GM12878 (cell line): ENCODE data around the gene PHACTR1. TPM values are rescaled to one million over a fixed set of nuclear protein-coding genes. Genes with fewer than 3 reads are reported as not detected.
A peak's percentile ranks its signal among the peaks of the same experiment; 100 is the strongest.

ENCODE experiments used
- BHLHE40 ChIP-seq, 2 experiments: fragments of 450-650 bp in 1 of 2; IDR thresholded peaks; 2 replicates each; pipeline ENCODE4 v1.6.1; 2011 to 2017; ENCODE audit warnings: low read depth in 2 of 2, borderline replicate concordance in 1 of 2, improper control_type of control experiment in 1 of 2, low read length in 1 of 2, mild to moderate bottlenecking in 1 of 2
- CHD2 ChIP-seq: IDR thresholded peaks from 2 replicates; pipeline ENCODE4 v1.6.1; 2011; ENCODE audit warnings: low read depth, low read length, improper control_type of control experiment, borderline replicate concordance
- DPF2 ChIP-seq: fragments of 450-650 bp; IDR thresholded peaks from 2 replicates; pipeline ENCODE4 v1.6.1; 2017; ENCODE audit warnings: mild to moderate bottlenecking
- EGR1 ChIP-seq, 2 experiments: IDR thresholded peaks; 1 replicate in 1 of 2; 2 replicates in 1 of 2; pipeline ENCODE4 v1.6.1; 2011 to 2012; ENCODE audit warnings: low read depth in 2 of 2, low read length in 2 of 2, borderline replicate concordance in 1 of 2, mild to moderate bottlenecking in 1 of 2, moderate library complexity in 1 of 2
- EP300 ChIP-seq, 2 experiments: fragments of 150-350 bp in 1 of 2; IDR thresholded peaks; 2 replicates each; pipeline ENCODE4 v1.6.1; 2011 to 2012; ENCODE audit warnings: low read depth in 2 of 2, low read length in 2 of 2, borderline replicate concordance in 1 of 2, improper control_type of control experiment in 1 of 2, inconsistent platforms in 1 of 2; ENCODE audit not compliant: control insufficient read depth in 1 of 2
- EZH2 ChIP-seq: IDR thresholded peaks from 2 replicates; pipeline ENCODE4 v1.6.1; 2012; ENCODE audit warnings: low read depth, mild to moderate bottlenecking, control low read depth, inconsistent platforms, low read length, borderline replicate concordance; ENCODE audit not compliant: control insufficient read depth
- FOS ChIP-seq: IDR thresholded peaks from 3 replicates; pipeline ENCODE4 v1.6.1; 2011; ENCODE audit warnings: borderline replicate concordance; ENCODE audit not compliant: insufficient read length; ENCODE audit errors: extremely low read depth
- IRF4 ChIP-seq: IDR thresholded peaks from 2 replicates; pipeline ENCODE4 v1.6.1; 2011; ENCODE audit warnings: low read depth, low read length
- LARP7 ChIP-seq: fragments of 450-650 bp; IDR thresholded peaks from 2 replicates; pipeline ENCODE4 v1.6.1; 2017; ENCODE audit warnings: mild to moderate bottlenecking
- MXI1 ChIP-seq: fragments of 150-350 bp; IDR thresholded peaks from 2 replicates; pipeline ENCODE4 v1.6.1; 2011; ENCODE audit warnings: low read depth, mild to moderate bottlenecking, inconsistent platforms, low read length, improper control_type of control experiment
- NFIC ChIP-seq: IDR thresholded peaks from 2 replicates; pipeline ENCODE4 v1.6.1; 2012; ENCODE audit warnings: low read depth, mild to moderate bottlenecking, inconsistent platforms, low read length, moderate library complexity
- POLR2A ChIP-seq: IDR thresholded peaks from 2 replicates; pipeline ENCODE4 v1.6.1; 2011; ENCODE audit warnings: low read depth, mild to moderate bottlenecking, low read length
- POLR2AphosphoS2 ChIP-seq: IDR thresholded peaks from 2 replicates; pipeline ENCODE4 v1.6.1; 2011; ENCODE audit warnings: low read depth, mild to moderate bottlenecking, low read length, improper control_type of control experiment, moderate library complexity
- RBBP5 ChIP-seq: fragments of 200-600 bp; sonication (generic); conservative IDR thresholded peaks from 2 replicates; pipeline ENCODE4 v1.6.1; 2016
- SMAD5 ChIP-seq: IDR thresholded peaks from 2 replicates; pipeline ENCODE4 v1.6.1; 2016; ENCODE audit warnings: antibody characterized with exemption, low read depth
- SMARCA5 ChIP-seq: fragments of 450-650 bp; IDR thresholded peaks from 2 replicates; pipeline ENCODE4 v1.6.1; 2017; ENCODE audit warnings: mild to moderate bottlenecking
- SREBF1 ChIP-seq: IDR thresholded peaks from 2 replicates; pipeline ENCODE4 v1.6.1; 2012; ENCODE audit warnings: mild to moderate bottlenecking, low read length
- TCF7 ChIP-seq: IDR thresholded peaks from 2 replicates; pipeline ENCODE4 v1.6.1; 2014; ENCODE audit warnings: antibody characterized with exemption, borderline replicate concordance
- ZNF24 ChIP-seq: fragments of 450-650 bp; IDR thresholded peaks from 2 replicates; pipeline ENCODE4 v1.6.1; 2017; ENCODE audit warnings: antibody characterized with exemption, mild to moderate bottlenecking
- ZZZ3 ChIP-seq: IDR thresholded peaks from 2 replicates; pipeline ENCODE4 v1.6.1; 2011; ENCODE audit warnings: low read depth; ENCODE audit not compliant: control insufficient read depth, insufficient read length
- polyA plus RNA-seq, 11 experiments: library from polyadenylated mRNA; depleted of rRNA in 4 of 11; unstranded in 6 of 11; stranded (reverse) in 5 of 11; fragments of >200 nt; fragmentation: Nextera tagmentation in 4 of 11; fragmentation: Illumina TruSeq in 1 of 11; extraction: Ambion mirVana in 4 of 11; extraction: Trizol in 1 of 11; gene quantifications; 1 replicate in 1 of 11; 2 replicates in 10 of 11; pipeline versions ENCODE4 v1.2.1 to v1.2.3, GENCODE V29; 2011 to 2016; ENCODE audit warnings: inconsistent platforms in 2 of 11, missing spikeins in 2 of 11, low read depth in 1 of 11
- total RNA-seq, 4 experiments: library from RNA; depleted of rRNA in 3 of 4; stranded (reverse); fragments of >200 nt in 3 of 4; fragmentation: Illumina TruSeq in 1 of 4; extraction: Trizol in 1 of 4; gene quantifications; 2 replicates each; pipeline versions ENCODE4 v1.2.1 to v1.2.3, GENCODE V29; 2013 to 2021
- TF ChIP-seq, protein P1 (sequence below): IDR thresholded peaks from 2 replicates; pipeline ENCODE4 v1.6.1; 2011; ENCODE audit warnings: borderline replicate concordance, low read depth, mild to moderate bottlenecking, moderate library complexity, low read length; ENCODE audit not compliant: insufficient read depth, poor library complexity, severe bottlenecking
- TF ChIP-seq, protein P2 (sequence below): IDR thresholded peaks from 2 replicates; pipeline ENCODE4 v1.6.1; 2012; ENCODE audit warnings: low read depth, low read length, improper control_type of control experiment
- TF ChIP-seq, protein P3 (sequence below): IDR thresholded peaks from 2 replicates; pipeline ENCODE4 v1.6.1; 2012; ENCODE audit warnings: low read length, inconsistent platforms
- TF ChIP-seq, protein P4 (sequence below): IDR thresholded peaks from 2 replicates; pipeline ENCODE4 v1.6.1; 2012; ENCODE audit warnings: mild to moderate bottlenecking, low read depth, low read length

PHACTR1 gene
- total and polyA plus RNA-seq, 10 of the 15 experiments (the other 5 are each of a cell fraction or from before 2014, with no cell fraction given) = 34.2 to 94.6 (median 62.3) TPM

GRCh38 chr6:13229205-13230085, 512.9 kb downstream of the PHACTR1 start (continued):
- TF ChIP-seq CHD2 = no peak
- TF ChIP-seq, protein P1, sequence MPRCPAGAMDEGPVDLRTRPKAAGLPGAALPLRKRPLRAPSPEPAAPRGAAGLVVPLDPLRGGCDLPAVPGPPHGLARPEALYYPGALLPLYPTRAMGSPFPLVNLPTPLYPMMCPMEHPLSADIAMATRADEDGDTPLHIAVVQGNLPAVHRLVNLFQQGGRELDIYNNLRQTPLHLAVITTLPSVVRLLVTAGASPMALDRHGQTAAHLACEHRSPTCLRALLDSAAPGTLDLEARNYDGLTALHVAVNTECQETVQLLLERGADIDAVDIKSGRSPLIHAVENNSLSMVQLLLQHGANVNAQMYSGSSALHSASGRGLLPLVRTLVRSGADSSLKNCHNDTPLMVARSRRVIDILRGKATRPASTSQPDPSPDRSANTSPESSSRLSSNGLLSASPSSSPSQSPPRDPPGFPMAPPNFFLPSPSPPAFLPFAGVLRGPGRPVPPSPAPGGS = peak; percentile 18
- TF ChIP-seq, protein P2, sequence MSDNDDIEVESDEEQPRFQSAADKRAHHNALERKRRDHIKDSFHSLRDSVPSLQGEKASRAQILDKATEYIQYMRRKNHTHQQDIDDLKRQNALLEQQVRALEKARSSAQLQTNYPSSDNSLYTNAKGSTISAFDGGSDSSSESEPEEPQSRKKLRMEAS = peak; percentile 59; the same call in 1 of the 2 replicates
- TF ChIP-seq EGR1 (IDR thresholded peaks at IDR 0.05; ENCODE audit: borderline replicate concordance in 1 of 2, low read depth in 2 of 2, low read length in 2 of 2) = peak in 1 of 2 experiments; percentile 33; a peak in 1 of 3 replicates
- no peak for TF ChIP-seq ZZZ3
- TF ChIP-seq IRF4 = peak; percentile 36; the same call in 1 of the 2 replicates
- TF ChIP-seq MXI1 = peak; percentile 79
- peak; percentile 70 to 75; a peak in 3 of 4 replicates for TF ChIP-seq BHLHE40 (IDR thresholded peaks at IDR 0.05; ENCODE audit: borderline replicate concordance in 1 of 2, low read depth in 2 of 2, low read length in 1 of 2)
- TF ChIP-seq TCF7 = no peak
- no peak for TF ChIP-seq SREBF1
- no peak for TF ChIP-seq POLR2AphosphoS2
- no peak for TF ChIP-seq FOS
- TF ChIP-seq, protein P3, sequence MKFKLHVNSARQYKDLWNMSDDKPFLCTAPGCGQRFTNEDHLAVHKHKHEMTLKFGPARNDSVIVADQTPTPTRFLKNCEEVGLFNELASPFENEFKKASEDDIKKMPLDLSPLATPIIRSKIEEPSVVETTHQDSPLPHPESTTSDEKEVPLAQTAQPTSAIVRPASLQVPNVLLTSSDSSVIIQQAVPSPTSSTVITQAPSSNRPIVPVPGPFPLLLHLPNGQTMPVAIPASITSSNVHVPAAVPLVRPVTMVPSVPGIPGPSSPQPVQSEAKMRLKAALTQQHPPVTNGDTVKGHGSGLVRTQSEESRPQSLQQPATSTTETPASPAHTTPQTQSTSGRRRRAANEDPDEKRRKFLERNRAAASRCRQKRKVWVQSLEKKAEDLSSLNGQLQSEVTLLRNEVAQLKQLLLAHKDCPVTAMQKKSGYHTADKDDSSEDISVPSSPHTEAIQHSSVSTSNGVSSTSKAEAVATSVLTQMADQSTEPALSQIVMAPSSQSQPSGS = peak; percentile 61; the same call in 1 of the 2 replicates
- TF ChIP-seq POLR2A = peak; percentile 21; the same call in 1 of the 2 replicates
- no peak for TF ChIP-seq RBBP5
- TF ChIP-seq NFIC = peak; percentile 87
- no peak for TF ChIP-seq EZH2
- TF ChIP-seq, protein P4, sequence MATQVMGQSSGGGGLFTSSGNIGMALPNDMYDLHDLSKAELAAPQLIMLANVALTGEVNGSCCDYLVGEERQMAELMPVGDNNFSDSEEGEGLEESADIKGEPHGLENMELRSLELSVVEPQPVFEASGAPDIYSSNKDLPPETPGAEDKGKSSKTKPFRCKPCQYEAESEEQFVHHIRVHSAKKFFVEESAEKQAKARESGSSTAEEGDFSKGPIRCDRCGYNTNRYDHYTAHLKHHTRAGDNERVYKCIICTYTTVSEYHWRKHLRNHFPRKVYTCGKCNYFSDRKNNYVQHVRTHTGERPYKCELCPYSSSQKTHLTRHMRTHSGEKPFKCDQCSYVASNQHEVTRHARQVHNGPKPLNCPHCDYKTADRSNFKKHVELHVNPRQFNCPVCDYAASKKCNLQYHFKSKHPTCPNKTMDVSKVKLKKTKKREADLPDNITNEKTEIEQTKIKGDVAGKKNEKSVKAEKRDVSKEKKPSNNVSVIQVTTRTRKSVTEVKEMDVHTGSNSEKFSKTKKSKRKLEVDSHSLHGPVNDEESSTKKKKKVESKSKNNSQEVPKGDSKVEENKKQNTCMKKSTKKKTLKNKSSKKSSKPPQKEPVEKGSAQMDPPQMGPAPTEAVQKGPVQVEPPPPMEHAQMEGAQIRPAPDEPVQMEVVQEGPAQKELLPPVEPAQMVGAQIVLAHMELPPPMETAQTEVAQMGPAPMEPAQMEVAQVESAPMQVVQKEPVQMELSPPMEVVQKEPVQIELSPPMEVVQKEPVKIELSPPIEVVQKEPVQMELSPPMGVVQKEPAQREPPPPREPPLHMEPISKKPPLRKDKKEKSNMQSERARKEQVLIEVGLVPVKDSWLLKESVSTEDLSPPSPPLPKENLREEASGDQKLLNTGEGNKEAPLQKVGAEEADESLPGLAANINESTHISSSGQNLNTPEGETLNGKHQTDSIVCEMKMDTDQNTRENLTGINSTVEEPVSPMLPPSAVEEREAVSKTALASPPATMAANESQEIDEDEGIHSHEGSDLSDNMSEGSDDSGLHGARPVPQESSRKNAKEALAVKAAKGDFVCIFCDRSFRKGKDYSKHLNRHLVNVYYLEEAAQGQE = no peak
- no peak for TF ChIP-seq SMAD5
- 0 out of 2 replicates have a peak, but pooled peaks have one; percentile 18 for TF ChIP-seq LARP7
- TF ChIP-seq EP300 (IDR thresholded peaks at IDR 0.05; ENCODE audit: borderline replicate concordance in 1 of 2, control insufficient read depth in 1 of 2, low read depth in 2 of 2, low read length in 2 of 2) = peak; percentile 60 to 71; a peak in 3 of 4 replicates
- no peak for TF ChIP-seq ZNF24
- TF ChIP-seq SMARCA5 = no peak
- peak; percentile 79 for TF ChIP-seq DPF2
